GM10266 (cell line): ENCODE data around the gene NDUFV2.
A peak's percentile ranks its signal among the peaks of the same experiment; 100 is the strongest.
"Not testable (repeated sequence)": the region's sequence is repeated elsewhere in the genome, so short reads cannot be mapped to it uniquely, and the experiment has no call there.

ENCODE experiments used
- DNase-seq: peaks from one replicate; pipeline ENCODE4 v3.0.0; 2012; ENCODE audit errors: extremely low spot score
- TF ChIP-seq, protein P1 (sequence below): IDR thresholded peaks from 2 replicates; pipeline ENCODE4 v1.5.1; 2012; ENCODE audit warnings: mild to moderate bottlenecking, low read depth; ENCODE audit not compliant: control insufficient read depth, insufficient read depth; ENCODE audit errors: missing control alignments

Gene NDUFV2

DNA sequence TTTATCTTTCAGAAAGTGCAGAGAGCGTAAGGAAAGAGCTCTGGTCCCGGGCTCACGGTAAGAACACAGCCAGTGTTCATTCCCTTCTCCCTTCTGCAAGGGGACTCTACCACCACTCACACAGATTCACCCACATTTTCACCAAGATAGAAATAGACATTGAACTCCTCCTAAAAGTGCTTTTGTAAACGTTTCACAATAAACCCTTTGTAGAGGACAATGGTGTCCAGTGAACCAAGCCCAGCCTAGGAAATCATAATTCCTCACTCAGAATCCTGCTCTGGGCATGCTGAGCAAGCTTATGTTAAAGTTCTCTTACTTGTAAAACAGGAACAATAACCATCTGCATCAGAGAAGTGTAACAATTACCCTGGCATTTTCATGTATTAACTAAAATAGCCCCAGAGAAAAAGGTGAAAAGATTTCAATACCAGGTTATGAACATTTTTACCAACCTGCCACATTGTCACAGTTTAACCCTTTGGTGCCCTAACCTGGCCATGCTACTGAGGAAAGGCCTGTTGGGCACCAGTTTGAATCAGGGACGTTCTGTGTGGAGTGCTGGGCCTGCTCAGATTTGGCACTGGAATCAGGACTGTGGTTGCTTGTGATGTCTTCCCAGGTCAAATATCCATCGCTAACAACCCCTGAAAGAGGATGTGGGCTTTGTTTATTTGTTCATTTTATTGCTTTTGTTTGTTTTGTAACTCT lies 22.5 kb upstream of the NDUFV2 start:
- TF ChIP-seq, protein P1, sequence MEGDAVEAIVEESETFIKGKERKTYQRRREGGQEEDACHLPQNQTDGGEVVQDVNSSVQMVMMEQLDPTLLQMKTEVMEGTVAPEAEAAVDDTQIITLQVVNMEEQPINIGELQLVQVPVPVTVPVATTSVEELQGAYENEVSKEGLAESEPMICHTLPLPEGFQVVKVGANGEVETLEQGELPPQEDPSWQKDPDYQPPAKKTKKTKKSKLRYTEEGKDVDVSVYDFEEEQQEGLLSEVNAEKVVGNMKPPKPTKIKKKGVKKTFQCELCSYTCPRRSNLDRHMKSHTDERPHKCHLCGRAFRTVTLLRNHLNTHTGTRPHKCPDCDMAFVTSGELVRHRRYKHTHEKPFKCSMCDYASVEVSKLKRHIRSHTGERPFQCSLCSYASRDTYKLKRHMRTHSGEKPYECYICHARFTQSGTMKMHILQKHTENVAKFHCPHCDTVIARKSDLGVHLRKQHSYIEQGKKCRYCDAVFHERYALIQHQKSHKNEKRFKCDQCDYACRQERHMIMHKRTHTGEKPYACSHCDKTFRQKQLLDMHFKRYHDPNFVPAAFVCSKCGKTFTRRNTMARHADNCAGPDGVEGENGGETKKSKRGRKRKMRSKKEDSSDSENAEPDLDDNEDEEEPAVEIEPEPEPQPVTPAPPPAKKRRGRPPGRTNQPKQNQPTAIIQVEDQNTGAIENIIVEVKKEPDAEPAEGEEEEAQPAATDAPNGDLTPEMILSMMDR, result no peak
- no peak for DNase-seq

DNA sequence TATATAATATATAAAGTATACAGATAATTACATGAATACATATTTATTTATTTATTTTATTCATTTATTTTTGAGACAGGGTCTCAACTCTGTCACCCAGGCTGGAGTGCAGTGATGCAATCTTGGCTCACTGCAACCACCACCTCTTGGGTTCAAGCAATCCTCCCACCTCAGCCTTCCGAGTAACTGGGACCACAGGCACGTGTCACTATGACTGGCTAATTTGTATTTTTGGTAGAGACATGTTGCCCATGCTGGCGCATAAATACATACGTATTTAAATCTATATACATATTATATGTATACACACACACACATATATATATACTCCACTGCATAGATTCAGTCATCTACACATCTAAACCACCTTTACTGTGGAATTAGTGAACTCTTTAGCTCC lies 20.6 kb upstream of the NDUFV2 start:
- DNase-seq, result no peak
- TF ChIP-seq, protein P1, result no peak

DNA sequence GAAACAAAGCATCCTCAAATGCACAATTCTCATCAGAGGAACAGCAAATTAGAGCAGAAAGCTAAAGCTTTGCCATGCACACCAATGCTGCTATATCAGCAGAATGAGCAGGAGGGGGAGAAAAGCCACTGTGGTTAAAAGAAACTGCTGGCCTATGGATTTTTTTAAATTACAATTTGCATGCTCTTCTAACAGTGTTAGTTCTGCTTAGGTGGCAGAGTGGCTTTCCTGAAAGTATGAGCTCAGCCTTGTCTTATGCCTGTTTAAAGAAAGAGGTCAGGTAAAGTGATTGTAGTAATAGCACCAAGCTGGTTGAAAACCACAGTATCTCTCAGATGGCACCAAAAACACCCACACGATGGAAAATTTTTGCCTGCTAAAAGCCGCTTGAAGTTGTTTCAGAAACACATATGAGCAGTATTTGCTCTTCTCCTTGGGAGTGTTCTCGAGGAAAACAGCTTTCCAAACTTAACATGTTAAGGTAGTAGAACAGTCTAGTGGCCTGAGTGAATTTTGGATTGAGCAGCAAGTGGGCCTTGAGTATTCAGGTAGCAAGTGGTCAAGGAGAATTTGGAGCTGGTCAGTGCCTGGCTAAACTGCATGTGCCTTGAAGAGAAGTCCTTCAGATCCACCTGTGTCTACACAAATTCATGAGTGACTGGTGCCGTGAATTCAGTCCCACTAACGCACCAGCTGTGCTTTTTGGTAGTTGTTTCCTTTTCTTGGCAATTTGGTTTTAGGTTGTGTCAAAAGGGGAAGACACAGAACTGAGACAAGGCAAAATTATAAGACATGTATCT lies 19.6 kb upstream of the NDUFV2 start:
- peak; percentile 30 for DNase-seq
- TF ChIP-seq, protein P1, result peak; percentile 8

DNA sequence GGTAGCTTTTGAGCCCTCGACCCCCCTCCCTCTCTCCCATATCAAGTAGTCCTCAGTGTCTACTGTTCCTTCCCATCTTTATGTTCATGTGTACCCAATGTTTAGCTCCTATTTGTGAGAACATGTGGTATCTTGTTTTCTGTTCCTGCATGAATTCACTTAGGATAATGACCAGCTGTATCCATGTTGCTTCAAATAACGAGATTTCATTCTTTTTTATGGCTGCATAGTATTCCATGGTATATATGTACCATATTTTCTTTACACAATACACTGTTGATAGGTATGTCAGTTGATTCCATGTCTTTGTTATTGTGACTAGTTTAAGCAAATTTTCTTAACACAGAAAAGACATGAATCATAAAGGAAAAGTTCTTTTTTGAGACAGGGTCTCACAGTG lies 16.5 kb upstream of the NDUFV2 start:
- TF ChIP-seq, protein P1, result no peak
- DNase-seq, result no peak

DNA sequence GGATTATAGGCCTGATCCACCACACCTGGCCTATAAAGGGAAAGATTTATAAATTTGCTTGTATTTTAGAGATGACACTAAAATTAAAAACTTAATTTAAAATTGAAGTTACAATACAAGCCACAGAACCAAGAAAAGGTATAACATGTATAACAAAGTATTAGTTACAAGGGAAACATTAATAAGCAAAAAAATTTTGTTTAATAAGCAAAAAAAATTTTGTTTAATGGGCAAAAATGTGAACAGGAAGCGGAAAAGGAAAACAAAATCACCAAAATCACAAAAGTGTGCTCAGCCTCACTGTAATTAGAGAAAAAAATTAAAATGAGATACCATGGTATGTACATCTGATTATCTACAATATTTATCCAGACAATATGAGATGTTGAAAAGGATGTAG lies 15.9 kb upstream of the NDUFV2 start:
- TF ChIP-seq, protein P1, result no peak
- no peak for DNase-seq

DNA sequence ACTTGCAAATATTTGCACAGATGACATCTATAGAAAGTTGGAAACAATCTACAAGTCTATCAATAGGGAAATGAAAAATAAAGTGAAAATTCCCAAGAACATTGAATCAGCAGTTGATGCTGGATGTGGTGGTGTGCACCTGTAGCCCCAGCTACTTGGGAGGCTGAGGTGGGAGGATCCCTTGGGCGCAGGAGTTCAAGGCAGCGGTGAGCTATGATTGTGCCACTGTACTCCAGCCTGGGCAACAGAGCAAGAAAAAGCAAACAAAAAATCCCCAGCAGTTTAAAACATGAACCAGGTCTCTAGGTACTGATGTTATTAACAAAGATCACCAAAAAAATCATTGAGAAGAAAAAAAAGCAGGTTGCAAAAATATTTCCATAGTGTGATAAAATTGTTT lies 15.4 kb upstream of the NDUFV2 start:
- TF ChIP-seq, protein P1, result no peak
- DNase-seq, result no peak

DNA sequence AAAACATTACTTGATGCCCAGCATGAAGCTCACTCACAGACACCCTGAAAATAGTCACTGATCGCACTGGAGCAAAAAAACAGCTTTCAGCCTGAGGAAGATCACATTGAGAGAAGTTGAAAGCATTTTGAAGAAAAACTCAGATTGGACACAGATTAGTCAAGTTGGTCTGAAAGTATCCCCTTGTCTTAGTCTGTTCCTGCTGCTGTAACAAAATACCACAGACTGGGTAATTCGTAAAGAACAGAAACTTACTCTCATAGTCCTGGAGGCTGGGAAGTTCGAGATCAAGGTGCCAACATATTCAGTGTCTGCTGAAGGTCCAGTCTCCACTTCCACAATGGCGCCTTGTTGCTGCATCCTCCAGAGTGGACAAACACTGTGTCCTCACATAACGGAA lies 14.2 kb upstream of the NDUFV2 start:
- DNase-seq, result no peak
- TF ChIP-seq, protein P1, result no peak

DNA sequence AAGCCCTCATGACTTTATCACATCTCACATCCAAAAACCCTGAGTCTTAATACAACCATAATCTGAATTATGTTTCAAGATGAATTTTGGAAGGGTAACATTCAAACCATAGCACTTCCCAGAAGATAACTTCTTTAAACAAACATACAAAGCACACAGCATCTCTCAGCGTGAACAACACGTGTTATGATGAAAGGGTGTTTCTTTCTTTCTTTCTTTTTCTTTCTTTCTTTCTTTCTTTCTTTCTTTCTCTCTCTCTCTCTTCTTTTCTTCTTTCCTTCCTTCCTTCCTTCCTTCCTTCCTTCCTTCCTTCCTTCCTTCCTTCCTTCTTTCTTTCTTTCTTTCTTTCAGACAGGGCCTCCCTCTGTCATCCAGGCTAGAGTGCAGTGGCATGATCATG lies 13.8 kb upstream of the NDUFV2 start:
- DNase-seq, result not testable (repeated sequence)
